ENCODE data around the gene CLEC17A.

GRCh38 chr19:14563989-14564651 is 18.8 kb upstream of the CLEC17A start:
- no peak for TF ChIP-seq POLR2A (IDR thresholded peaks at IDR 0.05)
- no peak for TF ChIP-seq CTCF (IDR thresholded peaks at IDR 0.05)
